NT2/D1 (cell line): ENCODE results near the gene PGLYRP2.

ENCODE experiments used
- DNase-seq: peaks from one replicate; pipeline ENCODE4 v3.0.0-alpha.2; 2011; ENCODE audit warnings: low read depth, low spot score
- H3K27me3 ChIP-seq: 2 replicates; pipeline ENCODE4 v1.6.0; 2011; ENCODE audit warnings: mild to moderate bottlenecking; ENCODE audit not compliant: insufficient read length, insufficient read depth
- H3K36me3 ChIP-seq: 2 replicates; pipeline ENCODE4 v1.6.1; 2011; ENCODE audit warnings: mild to moderate bottlenecking, low read length, mixed read lengths; ENCODE audit not compliant: insufficient read depth, insufficient read length
- H3K4me1 ChIP-seq: 2 replicates; pipeline ENCODE4 v1.5.1; 2011; ENCODE audit not compliant: insufficient read depth, insufficient read length
- H3K4me3 ChIP-seq: 2 replicates; pipeline ENCODE4 v1.5.1; 2011; ENCODE audit warnings: low read depth; ENCODE audit not compliant: insufficient read length
- H3K9ac ChIP-seq: 2 replicates; pipeline ENCODE4 v1.6.0; 2011; ENCODE audit warnings: low read depth; ENCODE audit not compliant: insufficient read length
- H3K9me3 ChIP-seq: 2 replicates; pipeline ENCODE4 v1.5.1; 2011; ENCODE audit warnings: mild to moderate bottlenecking, low read length; ENCODE audit not compliant: insufficient read depth
- SUZ12 ChIP-seq: IDR thresholded peaks from 2 replicates; pipeline ENCODE4 v1.6.1; 2011; ENCODE audit not compliant: insufficient read length, insufficient read depth; ENCODE audit errors: extremely low read depth
- YY1 ChIP-seq: IDR thresholded peaks from 2 replicates; pipeline ENCODE4 v1.6.1; 2011; ENCODE audit not compliant: insufficient read length, insufficient read depth
- ZNF274 ChIP-seq: IDR thresholded peaks from 2 replicates; pipeline ENCODE4 v1.6.1; 2011; ENCODE audit warnings: mild to moderate bottlenecking, low read depth, low read length

PGLYRP2 gene

GRCh38 chr19:15433519-15434069 lies 45.7 kb downstream of the PGLYRP2 start:
- TF ChIP-seq SUZ12, result no peak
- no peak for TF ChIP-seq YY1
- no peak for TF ChIP-seq ZNF274
- Histone ChIP-seq H3K4me1 (peaks cover 31% of the 10 kb centered on the region), H3K9ac (peak overlapping the region; percentile 86), H3K36me3 (peaks cover 30% of the 10 kb centered on the region), H3K4me3 (peak overlapping the region; percentile 89), H3K9me3 (no peaks in the 10 kb centered on the region), H3K27me3 (no peaks in the 10 kb centered on the region)
- DNase-seq, result no peak

- Histone ChIP-seq H3K9me3 (no peaks in the 10 kb centered on the region), H3K36me3 (peaks cover 38% of the 10 kb centered on the region), H3K9ac (peak overlapping the region; percentile 86), H3K4me1 (peaks cover 29% of the 10 kb centered on the region), H3K4me3 (peak overlapping the region; percentile 89), H3K27me3 (no peaks in the 10 kb centered on the region)
- no peak for TF ChIP-seq ZNF274
- no peak for TF ChIP-seq SUZ12
- TF ChIP-seq YY1, result peak; percentile 83
- peak; percentile 79 for DNase-seq
Observed at GRCh38 chr19:15432629-15433518, 46.4 kb downstream of the PGLYRP2 start.

- peak overlapping the region; percentile 89 for H3K4me3 ChIP-seq
- no peak for DNase-seq
- H3K4me1 ChIP-seq, result peaks cover 28% of the 10 kb centered on the region
- H3K36me3 ChIP-seq, result peaks cover 46% of the 10 kb centered on the region
- peak overlapping the region; percentile 93 for H3K9ac ChIP-seq
- no peaks in the 10 kb centered on the region for H3K27me3 ChIP-seq
- no peaks in the 10 kb centered on the region for H3K9me3 ChIP-seq
- TF ChIP-seq SUZ12 (no peak), YY1 (no peak), ZNF274 (no peak)
Observed at GRCh38 chr19:15432018-15432494, 47.2 kb downstream of the PGLYRP2 start.

- peaks cover 51% of the 10 kb centered on the region for H3K36me3 ChIP-seq
- peak overlapping the region; percentile 93 for H3K9ac ChIP-seq
- no peak for DNase-seq
- no peaks in the 10 kb centered on the region for H3K27me3 ChIP-seq
- peaks cover 25% of the 10 kb centered on the region for H3K4me1 ChIP-seq
- H3K9me3 ChIP-seq, result no peaks in the 10 kb centered on the region
- H3K4me3 ChIP-seq, result peak overlapping the region; percentile 89
- no peak for TF ChIP-seq SUZ12
Observed at GRCh38 chr19:15431396-15432017, 47.8 kb downstream of the PGLYRP2 start.

GRCh38 chr19:15430526-15431120 lies 48.7 kb downstream of the PGLYRP2 start:
- TF ChIP-seq SUZ12 (no peak), YY1 (no peak), ZNF274 (no peak)
- peak overlapping the region; percentile 51 for H3K9ac ChIP-seq
- DNase-seq, result no peak
- H3K27me3 ChIP-seq, result no peaks in the 10 kb centered on the region
- H3K9me3 ChIP-seq, result no peaks in the 10 kb centered on the region
- no peak overlapping the region for H3K4me3 ChIP-seq
- H3K36me3 ChIP-seq, result peaks cover 59% of the 10 kb centered on the region
- H3K4me1 ChIP-seq, result peaks cover 19% of the 10 kb centered on the region

- DNase-seq, result no peak
- Histone ChIP-seq H3K36me3 (peaks cover 65% of the 10 kb centered on the region), H3K9me3 (no peaks in the 10 kb centered on the region), H3K9ac (peak overlapping the region; percentile 36), H3K4me1 (peaks cover 19% of the 10 kb centered on the region), H3K4me3 (no peak overlapping the region), H3K27me3 (no peaks in the 10 kb centered on the region)
- TF ChIP-seq SUZ12, result no peak
- TF ChIP-seq ZNF274, result no peak
- no peak for TF ChIP-seq YY1
Observed at GRCh38 chr19:15429825-15430467, 49.4 kb downstream of the PGLYRP2 start.
